Endothelial cell of hepatic sinusoid (primary cell): ENCODE data around the gene NTM.

ENCODE experiments used
- in situ Hi-C: cut with HindIII; loops from 2 replicates; pipeline ENCODE4 v1.10.0; 2017; ENCODE audit warnings: low sequenced_read_pairs

NTM gene

GRCh38 chr11:132187814-132188213 is 817.4 kb downstream of the NTM start:
- in situ Hi-C loops: no loop called here

GRCh38 chr11:132196928-132197327 is 826.5 kb downstream of the NTM start:
- in situ Hi-C loops: no loop called here

- in situ Hi-C loops: no loop called here
Observed at GRCh38 chr11:132200353-132200936, 830.0 kb downstream of the NTM start.

GRCh38 chr11:132202621-132203020 is 832.2 kb downstream of the NTM start:
- in situ Hi-C loops: no loop called here

GRCh38 chr11:132205006-132205405 is 834.6 kb downstream of the NTM start:
- in situ Hi-C loops: loop anchor here (5.0 kb wide), 1 partner anchor 77 kb away; no protein-coding TSS in a partner anchor

GRCh38 chr11:132205496-132205895 is 835.1 kb downstream of the NTM start:
- in situ Hi-C loops: loop anchor here (5.0 kb wide), 1 partner anchor 77 kb away; no protein-coding TSS in a partner anchor

- in situ Hi-C loops: loop anchor here (5.0 kb wide), 1 partner anchor 75 kb away; no protein-coding TSS in a partner anchor
Observed at GRCh38 chr11:132206993-132207392, 836.6 kb downstream of the NTM start.

- in situ Hi-C loops: loop anchor here (5.0 kb wide), 1 partner anchor 74 kb away; no protein-coding TSS in a partner anchor
Observed at GRCh38 chr11:132208477-132209055, 838.2 kb downstream of the NTM start.

- in situ Hi-C loops: no loop called here
Observed at GRCh38 chr11:132211479-132211878, 841.1 kb downstream of the NTM start.

- in situ Hi-C loops: no loop called here
Observed at GRCh38 chr11:132217856-132218255, 847.4 kb downstream of the NTM start.

- in situ Hi-C loops: no loop called here
Observed at GRCh38 chr11:132220474-132220873, 850.1 kb downstream of the NTM start.

- in situ Hi-C loops: no loop called here
Observed at GRCh38 chr11:132222345-132222744, 851.9 kb downstream of the NTM start.

GRCh38 chr11:132226522-132226921 is 856.1 kb downstream of the NTM start:
- in situ Hi-C loops: no loop called here

- in situ Hi-C loops: no loop called here
Observed at GRCh38 chr11:132228746-132229325, 858.4 kb downstream of the NTM start.

GRCh38 chr11:132231656-132232347 is 861.4 kb downstream of the NTM start:
- in situ Hi-C loops: no loop called here

GRCh38 chr11:132234878-132235277 is 864.5 kb downstream of the NTM start:
- in situ Hi-C loops: no loop called here

- in situ Hi-C loops: no loop called here
Observed at GRCh38 chr11:132237781-132238180, 867.4 kb downstream of the NTM start.

GRCh38 chr11:132238331-132238866 is 868.0 kb downstream of the NTM start:
- in situ Hi-C loops: no loop called here

- in situ Hi-C loops: no loop called here
Observed at GRCh38 chr11:132240374-132240773, 870.0 kb downstream of the NTM start.

- in situ Hi-C loops: no loop called here
Observed at GRCh38 chr11:132242632-132243031, 872.2 kb downstream of the NTM start.

- in situ Hi-C loops: no loop called here
Observed at GRCh38 chr11:132244846-132245245, 874.4 kb downstream of the NTM start.
